HPDE6-E6E7 (cell line): ENCODE measurements around the gene OR4N5.
"Not testable (repeated sequence)": the region's sequence is repeated elsewhere in the genome, so short reads cannot be mapped to it uniquely, and the experiment has no call there.

Experiments
- DNase-seq: peaks from one replicate; pipeline ENCODE4 v3.0.0; 2011; ENCODE audit warnings: missing footprints; ENCODE audit errors: extremely low spot score

The OR4N5 gene

GRCh38 chr14:20138520-20138919 is at the start of gene OR4N5:
TSS of gene OR4N5 (plus strand) at chr14:20138820. CDS start at chr14:20143736, 4,916 bp downstream.
- no peak for DNase-seq

DNA sequence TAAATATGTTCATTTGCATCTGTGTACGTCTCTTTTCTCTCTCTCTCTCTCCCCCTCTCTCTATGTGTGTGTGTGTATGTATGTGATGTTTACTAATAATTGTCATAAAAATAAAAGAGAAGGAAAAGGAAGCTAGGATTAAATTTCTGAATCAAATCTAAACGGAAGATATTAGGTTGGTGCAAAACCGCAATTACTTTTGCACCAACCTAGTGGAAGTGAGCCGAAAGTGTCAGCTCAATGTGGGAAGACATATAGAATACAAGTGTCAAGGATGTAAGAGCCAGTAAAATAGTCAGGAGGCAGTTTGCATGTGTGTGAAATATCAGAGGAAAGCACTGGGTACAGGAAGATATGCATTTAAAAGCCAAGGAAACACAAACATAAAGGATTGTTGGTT is 46.6 kb upstream of the OR4N5 start:
- DNase-seq: no peak

DNA sequence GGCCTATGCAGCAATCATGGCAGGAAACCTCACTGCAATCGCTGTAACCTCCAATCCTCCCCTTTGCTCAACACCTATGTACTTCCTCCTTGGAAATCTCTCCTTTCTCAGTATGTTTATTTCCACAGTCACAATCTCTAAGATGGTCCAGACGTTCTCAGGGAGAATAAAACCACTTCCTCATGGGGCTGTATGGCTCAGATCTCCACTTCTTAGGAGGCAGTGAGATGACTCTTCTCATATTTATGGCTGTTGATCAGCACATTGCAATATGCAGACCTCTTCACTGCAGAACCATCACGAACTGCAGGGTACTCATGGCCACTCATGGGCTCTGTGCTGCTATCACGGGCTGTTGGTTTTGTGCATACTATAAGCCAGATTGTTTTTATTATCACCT is 45.2 kb upstream of the OR4N5 start:
- no peak for DNase-seq

DNA sequence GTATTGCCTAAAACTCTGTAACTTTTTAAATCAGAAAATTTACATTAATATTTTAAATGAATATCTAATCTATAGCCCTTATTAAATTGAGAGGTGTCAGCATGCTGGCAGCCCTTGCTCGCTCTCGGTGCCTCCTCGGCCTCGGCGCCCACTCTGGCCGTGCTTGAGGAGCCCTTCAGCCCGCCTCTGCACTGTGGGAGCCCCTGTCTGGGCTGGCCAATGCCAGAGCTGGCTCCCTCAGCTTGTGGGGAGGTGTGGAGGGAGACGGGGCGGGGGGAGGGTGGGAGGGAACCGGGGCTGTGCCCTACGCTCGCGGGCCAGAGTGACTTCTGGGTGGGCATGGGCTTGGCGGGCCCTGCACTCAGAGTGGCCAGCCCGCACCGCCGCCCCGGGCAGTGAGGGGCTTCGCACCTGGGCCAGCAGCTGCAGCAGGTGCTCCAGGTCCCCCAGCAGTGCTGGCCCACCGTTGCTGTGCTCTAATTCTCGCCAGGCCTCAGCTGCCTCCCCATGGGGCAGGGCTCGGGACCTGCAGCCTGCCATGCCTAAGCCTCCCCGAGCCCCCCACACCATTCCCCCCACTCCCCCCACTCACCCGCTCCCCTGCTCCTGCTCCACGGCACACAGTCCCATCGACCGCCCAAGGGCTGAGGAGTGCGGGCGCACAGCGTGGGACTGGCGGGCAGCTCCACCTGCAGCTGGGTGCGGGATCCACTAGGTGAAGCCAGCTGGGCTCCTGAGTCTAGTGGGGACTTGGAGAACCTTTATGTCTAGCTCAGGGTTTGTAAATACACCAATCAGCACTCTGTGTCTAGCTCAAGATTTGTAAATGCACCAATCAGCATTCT is 39.5 kb upstream of the OR4N5 start:
- DNase-seq: not testable (repeated sequence)

GRCh38 chr14:20110438-20110837 is 28.2 kb upstream of the OR4N5 start, which contains the start of gene OR4K17:
TSS of gene OR4K17 (plus strand) at chr14:20110739. CDS start at chr14:20117500, 6,761 bp downstream.
- no peak for DNase-seq

DNA sequence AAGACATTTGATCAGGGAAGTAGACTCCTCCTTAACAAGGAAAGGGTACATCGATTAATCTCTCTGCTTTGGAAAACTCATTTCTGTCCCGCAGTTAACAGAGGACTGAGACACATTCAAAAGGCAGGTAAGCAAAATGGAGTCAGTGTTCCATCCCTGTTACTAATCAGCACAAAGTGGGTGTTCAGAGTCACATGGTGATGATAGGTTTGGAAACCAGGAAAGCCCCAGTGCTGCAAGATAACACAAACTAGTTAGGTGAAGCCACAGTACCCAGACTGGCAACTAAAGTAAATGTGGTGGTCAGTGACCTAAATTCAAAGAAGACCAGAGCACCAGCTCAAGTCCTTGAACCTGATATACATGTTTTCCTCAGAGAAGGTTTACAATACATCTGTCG is 26.3 kb upstream of the OR4N5 start:
- no peak for DNase-seq

DNA sequence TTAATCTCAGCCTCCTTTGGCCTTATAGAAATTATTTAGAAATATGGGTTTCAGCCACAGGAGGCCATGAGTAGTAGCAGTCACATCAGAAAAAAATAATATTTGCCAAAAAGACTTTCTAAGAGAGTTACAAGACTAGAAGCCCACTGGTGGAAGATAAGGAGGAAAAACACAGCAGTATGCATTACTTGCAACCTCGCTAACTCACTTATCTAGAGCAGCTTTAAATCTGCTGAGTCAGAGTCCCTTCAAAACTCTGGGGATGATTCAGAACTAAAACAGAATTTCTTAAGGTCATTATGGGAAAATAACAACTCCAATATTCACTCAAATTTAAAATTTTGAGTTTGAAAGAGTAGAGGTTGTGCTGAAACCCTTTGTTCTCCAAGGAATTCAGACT is 21.9 kb upstream of the OR4N5 start:
- no peak for DNase-seq

DNA sequence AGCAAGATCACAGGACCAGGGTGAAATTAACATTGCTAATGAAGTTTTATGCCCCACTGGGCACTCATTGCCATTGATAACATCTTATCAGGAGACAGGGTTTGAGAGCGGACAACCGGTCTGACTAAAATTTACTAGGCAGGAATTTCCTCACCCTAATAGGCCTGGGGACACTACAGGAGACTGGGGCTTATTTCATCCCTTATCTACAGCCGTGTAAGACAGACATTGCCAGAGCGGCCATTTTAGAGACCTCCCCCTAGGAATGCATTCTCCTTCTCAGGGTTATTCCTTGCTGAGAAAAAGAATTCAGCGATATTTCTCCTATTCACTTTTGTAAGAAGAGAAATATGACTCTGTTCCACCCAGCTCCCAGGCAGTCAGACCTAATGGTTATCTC is 19.8 kb upstream of the OR4N5 start:
- DNase-seq: no peak

- no peak for DNase-seq
Measured at GRCh38 chr14:20143911-20144310, 5.3 kb downstream of the OR4N5 start.

- DNase-seq: no peak
Measured at GRCh38 chr14:20144820-20145219, 6.2 kb downstream of the OR4N5 start.

DNA sequence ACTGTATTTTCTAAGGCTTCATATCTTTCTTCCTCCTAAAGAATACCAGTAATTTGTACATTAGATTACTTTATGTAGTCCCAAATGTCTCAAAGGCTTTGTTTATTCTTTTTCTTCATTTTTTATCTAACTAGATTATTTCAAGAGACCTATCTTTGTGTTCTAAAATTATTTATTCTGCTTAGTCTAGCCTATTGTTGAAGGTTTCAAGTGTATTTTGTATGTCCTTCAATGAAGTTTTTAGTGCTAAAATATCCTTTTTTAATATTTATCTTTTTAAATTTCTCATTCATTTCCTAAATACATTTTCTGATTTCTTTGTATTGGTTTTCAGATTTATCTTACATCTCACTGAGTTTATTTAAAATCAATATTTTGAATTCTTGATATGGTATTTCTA is 25.8 kb downstream of the OR4N5 start:
- DNase-seq: no peak

GRCh38 chr14:20167091-20167490 is 28.5 kb downstream of the OR4N5 start:
- DNase-seq: no peak

DNA sequence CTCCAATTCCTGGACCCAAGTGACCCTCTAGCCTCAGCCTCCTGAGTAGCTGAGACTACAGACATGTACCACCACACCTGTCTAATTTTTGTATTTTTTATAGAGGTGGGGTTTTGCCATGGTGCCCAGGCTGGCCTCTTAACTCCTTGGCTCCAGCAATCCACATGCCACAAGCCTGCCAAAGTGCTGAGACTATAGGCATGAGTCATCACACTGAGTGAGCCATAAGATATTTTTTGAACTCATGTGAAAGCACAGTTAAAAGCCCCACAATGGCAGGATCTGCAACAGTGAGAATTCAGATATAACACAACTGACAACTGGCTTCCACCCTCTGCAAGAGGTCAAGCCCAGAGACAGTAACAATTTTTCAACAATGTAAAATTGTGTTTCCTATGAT is 31.2 kb downstream of the OR4N5 start:
- DNase-seq: not testable (repeated sequence)

GRCh38 chr14:20174205-20174604 is 35.6 kb downstream of the OR4N5 start:
- not testable (repeated sequence) for DNase-seq

GRCh38 chr14:20176330-20176729 is 37.7 kb downstream of the OR4N5 start:
- DNase-seq: no peak

GRCh38 chr14:20177433-20177974 is 38.9 kb downstream of the OR4N5 start:
- no peak for DNase-seq

DNA sequence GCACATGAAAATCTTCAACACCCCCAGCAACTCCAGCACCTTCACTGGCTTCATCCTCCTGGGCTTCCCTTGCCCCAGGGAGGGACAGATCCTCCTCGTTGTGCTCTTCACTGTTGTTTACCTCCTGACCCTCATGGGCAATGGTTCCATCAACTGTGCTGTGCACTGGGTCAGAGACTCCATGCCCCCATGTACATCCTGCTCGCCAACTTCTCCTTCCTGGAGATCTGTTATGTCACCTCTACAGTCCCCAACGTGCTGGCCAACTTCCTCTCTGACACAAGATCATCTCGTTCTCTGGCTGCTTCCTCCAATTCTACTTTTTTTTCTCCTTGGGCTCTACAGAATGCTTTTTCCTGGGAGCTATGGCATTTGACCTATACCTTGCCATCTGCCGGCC is 40.6 kb downstream of the OR4N5 start:
- no peak for DNase-seq

- DNase-seq: no peak
Measured at GRCh38 chr14:20179880-20180279, 41.3 kb downstream of the OR4N5 start.

GRCh38 chr14:20180486-20180885 is 41.9 kb downstream of the OR4N5 start:
- no peak for DNase-seq

GRCh38 chr14:20184181-20184580 is 45.6 kb downstream of the OR4N5 start:
- DNase-seq: no peak

GRCh38 chr14:20190596-20190995 is 52.0 kb downstream of the OR4N5 start, which contains the start of gene OR11G2:
TSS of gene OR11G2 (plus strand) at chr14:20190896. CDS start at chr14:20197438, 6,542 bp downstream.
- DNase-seq: no peak

GRCh38 chr14:20191396-20191795 is 52.8 kb downstream of the OR4N5 start:
- DNase-seq: no peak

- no peak for DNase-seq
Measured at GRCh38 chr14:20194101-20194500, 55.5 kb downstream of the OR4N5 start.
